GM12872 (cell line): Measurements from ENCODE around the gene CCDC116.

Source experiments
- TF ChIP-seq, protein P1 (sequence below): IDR thresholded peaks from 3 replicates; pipeline ENCODE4 v1.5.1; 2011; ENCODE audit warnings: low read depth, mild to moderate bottlenecking, low read length, moderate library complexity; ENCODE audit not compliant: insufficient read depth

The CCDC116 gene

GRCh38 chr22:21603973-21604372, 28.6 kb upstream of the CCDC116 start:
- TF ChIP-seq, protein P1, sequence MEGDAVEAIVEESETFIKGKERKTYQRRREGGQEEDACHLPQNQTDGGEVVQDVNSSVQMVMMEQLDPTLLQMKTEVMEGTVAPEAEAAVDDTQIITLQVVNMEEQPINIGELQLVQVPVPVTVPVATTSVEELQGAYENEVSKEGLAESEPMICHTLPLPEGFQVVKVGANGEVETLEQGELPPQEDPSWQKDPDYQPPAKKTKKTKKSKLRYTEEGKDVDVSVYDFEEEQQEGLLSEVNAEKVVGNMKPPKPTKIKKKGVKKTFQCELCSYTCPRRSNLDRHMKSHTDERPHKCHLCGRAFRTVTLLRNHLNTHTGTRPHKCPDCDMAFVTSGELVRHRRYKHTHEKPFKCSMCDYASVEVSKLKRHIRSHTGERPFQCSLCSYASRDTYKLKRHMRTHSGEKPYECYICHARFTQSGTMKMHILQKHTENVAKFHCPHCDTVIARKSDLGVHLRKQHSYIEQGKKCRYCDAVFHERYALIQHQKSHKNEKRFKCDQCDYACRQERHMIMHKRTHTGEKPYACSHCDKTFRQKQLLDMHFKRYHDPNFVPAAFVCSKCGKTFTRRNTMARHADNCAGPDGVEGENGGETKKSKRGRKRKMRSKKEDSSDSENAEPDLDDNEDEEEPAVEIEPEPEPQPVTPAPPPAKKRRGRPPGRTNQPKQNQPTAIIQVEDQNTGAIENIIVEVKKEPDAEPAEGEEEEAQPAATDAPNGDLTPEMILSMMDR, result no peak

DNA sequence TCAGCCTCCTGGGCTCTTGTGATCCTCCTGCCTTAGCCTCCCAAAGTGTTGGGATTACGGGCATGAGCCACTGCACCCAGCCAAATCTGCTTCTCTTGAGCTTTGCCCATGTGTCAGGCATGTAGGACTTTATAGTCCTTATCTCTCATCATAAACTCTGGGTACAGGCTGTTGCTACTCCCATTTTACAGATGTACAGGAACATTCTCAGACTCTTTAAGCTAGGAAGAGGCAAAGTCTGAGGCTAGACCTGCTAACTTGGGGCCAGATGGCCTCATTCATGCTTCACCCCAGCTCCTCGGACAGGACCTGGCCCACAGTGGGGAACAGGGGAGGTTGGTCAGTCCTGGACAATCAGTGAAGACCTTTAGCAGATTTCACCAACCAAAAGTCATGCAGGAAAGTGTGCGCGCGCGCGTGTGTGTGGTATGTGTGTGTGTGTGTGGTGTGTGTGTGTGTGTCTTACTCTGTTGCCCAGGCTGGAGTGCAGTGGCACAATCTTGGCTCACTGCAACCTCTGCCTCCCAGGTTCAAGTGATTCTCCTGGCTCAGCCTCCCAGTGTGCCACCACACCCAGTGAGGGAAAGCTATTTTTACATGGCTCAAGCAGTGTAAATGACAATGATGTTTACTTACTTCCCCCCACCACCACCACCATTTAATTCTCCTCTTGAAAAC, 26.5 kb upstream of the CCDC116 start:
- TF ChIP-seq, protein P1, result no peak

GRCh38 chr22:21606775-21607174, 25.8 kb upstream of the CCDC116 start:
- TF ChIP-seq, protein P1, result no peak

- TF ChIP-seq, protein P1, result no peak
These were observed 21.2 kb upstream of the CCDC116 start for GRCh38 chr22:21611210-21611977.

DNA sequence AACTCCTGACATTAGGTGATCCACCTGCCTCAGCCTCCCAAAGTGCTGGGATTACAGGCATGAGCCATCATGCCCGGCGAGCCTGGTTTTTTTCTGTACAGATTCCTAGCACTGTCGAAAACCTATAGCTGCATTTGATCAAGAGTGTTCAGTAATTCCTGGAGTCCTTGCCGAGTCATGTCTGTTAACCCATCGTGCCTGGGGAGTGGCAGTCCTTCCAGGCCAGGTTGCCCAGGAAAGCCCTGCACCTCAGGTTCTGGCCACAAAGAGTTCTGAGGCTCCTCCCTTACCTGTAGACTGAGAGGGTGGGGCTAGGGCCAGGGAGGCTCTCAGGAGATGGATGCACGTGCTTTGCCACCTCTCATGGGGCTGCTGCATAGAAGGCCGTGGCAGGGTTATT, 19.7 kb upstream of the CCDC116 start:
- TF ChIP-seq, protein P1, result no peak

GRCh38 chr22:21613553-21614233, 18.9 kb upstream of the CCDC116 start:
- TF ChIP-seq, protein P1, result no peak

DNA sequence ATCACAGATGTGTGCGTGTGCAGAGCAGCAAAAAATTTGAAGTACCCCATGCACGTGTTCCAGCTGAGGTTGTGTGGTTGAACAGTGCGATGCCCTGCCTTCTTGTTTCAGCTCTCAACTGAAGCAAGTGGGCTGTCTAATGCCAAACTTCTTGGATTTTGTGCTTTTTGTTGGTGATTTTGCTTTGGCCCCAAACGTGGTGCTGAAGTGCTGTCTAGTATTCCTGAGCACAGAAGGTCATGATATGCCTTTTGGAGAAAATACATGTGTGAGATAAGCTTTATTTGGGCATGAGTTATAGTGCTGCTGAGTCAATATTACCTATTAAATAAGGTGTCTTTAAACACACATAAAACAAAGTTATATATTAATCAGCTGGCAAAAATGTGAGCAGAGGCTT, 16.8 kb upstream of the CCDC116 start:
- TF ChIP-seq, protein P1, result no peak
